Activated T-helper 2 cell treated with anti-CD3 and anti-CD28 coated beads, Interferon-gamma antibody, Interleukin-2, Interleukin-4, amounts not matched to agents 10 μg/mL and 5 μg/mL and 100 μg/mL, durations not matched to agents 14 hours and 24 hours and 36 hours (primary cell): ENCODE data around the gene PANK3. TPM values are rescaled to one million over a fixed set of nuclear protein-coding genes. Genes with fewer than 3 reads are reported as not detected.
"Not testable (repeated sequence)": the region's sequence is repeated elsewhere in the genome, so short reads cannot be mapped to it uniquely, and the experiment has no call there.

Source experiments
- DNase-seq: peaks from one replicate; pipeline ENCODE4 v3.0.0; 2021; ENCODE audit warnings: low spot score
- H3K27ac Mint-ChIP-seq: one replicate; pipeline ENCODE4 v1.8.0; 2021; ENCODE audit warnings: mixed read lengths
- H3K27me3 Mint-ChIP-seq: one replicate; pipeline ENCODE4 v1.8.0; 2021; ENCODE audit warnings: low read depth, mixed read lengths
- H3K36me3 Mint-ChIP-seq: one replicate; pipeline ENCODE4 v1.8.0; 2021; ENCODE audit warnings: low read depth, mixed read lengths
- H3K4me1 Mint-ChIP-seq: one replicate; pipeline ENCODE4 v1.8.0; 2021; ENCODE audit warnings: low read depth, mixed read lengths
- H3K4me3 Mint-ChIP-seq: one replicate; pipeline ENCODE4 v1.8.0; 2021; ENCODE audit warnings: low read depth, mild to moderate bottlenecking, moderate library complexity, mixed read lengths
- H3K9me3 Mint-ChIP-seq: one replicate; pipeline ENCODE4 v1.8.0; 2021; ENCODE audit warnings: mixed read lengths
- intact Hi-C: fragments of 100-400 bp; cut with micrococcal nuclease; formaldehyde crosslinking; loops from one replicate; pipeline ENCODE4 v1.15.1; 2023
- total RNA-seq: library from RNA; stranded (reverse); gene quantifications from 2 replicates; pipeline ENCODE4 v1.2.3, GENCODE V29; 2022

Gene PANK3
- total RNA-seq, 1 donor from 2014 or later = 74.5 TPM

DNA sequence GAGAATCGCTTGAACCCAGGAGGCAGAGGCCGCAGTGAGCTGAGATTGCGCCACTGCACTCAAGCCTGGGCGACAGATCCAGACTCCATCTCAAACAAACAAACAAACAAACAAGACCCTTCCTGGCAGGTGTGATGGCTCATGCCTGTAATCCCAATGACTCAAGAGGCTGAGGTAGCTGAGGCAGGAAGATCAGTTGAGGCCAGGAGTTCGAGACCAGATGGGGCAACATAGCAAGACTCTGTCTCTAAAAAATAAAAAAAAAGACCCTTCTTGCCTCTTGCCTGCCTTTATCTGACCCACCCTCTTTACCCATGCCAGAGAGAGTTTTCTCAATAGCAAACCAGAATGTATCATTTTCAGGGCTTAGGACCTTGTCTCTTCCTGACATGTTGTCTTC is 8.8 kb upstream of the PANK3 start:
- no peaks in the 10 kb centered on the region for H3K36me3 Mint-ChIP-seq
- H3K27ac Mint-ChIP-seq = no peak overlapping the region

DNA sequence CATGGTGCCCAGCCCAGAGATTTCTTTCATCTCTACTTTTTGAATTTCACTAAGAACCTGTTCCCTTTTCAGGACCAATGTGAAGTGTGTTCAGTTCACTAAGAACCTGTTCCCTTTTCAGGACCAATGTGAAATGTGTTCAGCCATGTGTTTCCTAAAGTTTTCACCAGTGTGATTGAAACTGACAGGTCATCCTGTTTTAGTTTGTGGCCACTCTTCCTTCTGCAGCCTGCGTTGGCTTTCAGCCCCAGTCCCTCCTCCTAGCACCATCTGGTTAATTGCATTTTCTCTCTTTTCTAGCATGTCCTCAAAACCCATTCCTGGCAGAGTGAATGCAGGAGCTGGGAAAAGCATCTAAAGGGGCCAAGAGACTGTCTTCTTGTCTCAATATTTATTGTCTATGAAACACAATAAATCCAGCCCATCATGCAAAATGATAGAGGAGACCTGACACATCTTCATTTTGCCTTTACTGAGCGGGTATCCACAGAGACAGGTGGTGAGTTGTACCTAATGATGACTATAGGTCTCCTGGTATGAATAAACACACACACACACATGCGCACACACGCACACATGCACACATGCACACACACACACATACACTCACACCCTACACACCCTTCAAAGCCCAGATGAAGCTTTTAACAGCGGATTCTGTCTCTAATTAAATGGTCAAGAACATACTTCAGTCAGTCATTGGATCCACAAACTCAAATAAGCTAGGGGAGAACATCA is 6.1 kb upstream of the PANK3 start:
- DNase-seq = no peak
- Mint-ChIP-seq H3K27ac (no peak overlapping the region), H3K27me3 (peaks cover 13% of the 10 kb centered on the region), H3K36me3 (peaks cover 3% of the 10 kb centered on the region), H3K4me3 (no peak overlapping the region), H3K9me3 (peaks cover 3% of the 10 kb centered on the region), H3K4me1 (peaks cover 10% of the 10 kb centered on the region)
- intact Hi-C loops = no loop called here

More for the DNA sequence above, 8.8 kb upstream of the PANK3 start:
- intact Hi-C loops = no loop called here
- Mint-ChIP-seq H3K4me1 (peaks cover 6% of the 10 kb centered on the region), H3K9me3 (no peaks in the 10 kb centered on the region), H3K4me3 (no peak overlapping the region), H3K27me3 (peaks cover 13% of the 10 kb centered on the region)
- no peak for DNase-seq

GRCh38 chr5:168583742-168584482 is 4.7 kb upstream of the PANK3 start:
- Mint-ChIP-seq H3K36me3 (peaks cover 3% of the 10 kb centered on the region), H3K4me3 (no peak overlapping the region), H3K4me1 (peaks cover 16% of the 10 kb centered on the region), H3K27me3 (peaks cover 13% of the 10 kb centered on the region), H3K9me3 (peaks cover 3% of the 10 kb centered on the region), H3K27ac (no peak overlapping the region)
- DNase-seq = no peak
- intact Hi-C loops = no loop called here

GRCh38 chr5:168580814-168581469 is 1.8 kb upstream of the PANK3 start:
- Mint-ChIP-seq H3K4me1 (peaks cover 27% of the 10 kb centered on the region), H3K36me3 (peaks cover 25% of the 10 kb centered on the region)
- H3K27me3 Mint-ChIP-seq, H3K27ac Mint-ChIP-seq, intact Hi-C loops, H3K9me3 Mint-ChIP-seq, H3K4me3 Mint-ChIP-seq, DNase-seq: not testable (repeated sequence)

GRCh38 chr5:168580227-168580508 is 1.0 kb upstream of the PANK3 start:
- peaks cover under 1% of the 10 kb centered on the region for H3K27me3 Mint-ChIP-seq
- H3K4me3 Mint-ChIP-seq = peak overlapping the region; percentile 77
- intact Hi-C loops = no loop called here
- peaks cover 31% of the 10 kb centered on the region for H3K4me1 Mint-ChIP-seq
- peaks cover 3% of the 10 kb centered on the region for H3K9me3 Mint-ChIP-seq
- peak overlapping the region; percentile 94 for H3K27ac Mint-ChIP-seq
- no peak for DNase-seq
- H3K36me3 Mint-ChIP-seq = peaks cover 33% of the 10 kb centered on the region

- Mint-ChIP-seq H3K27me3 (no peaks in the 10 kb centered on the region), H3K4me3 (peak overlapping the region; percentile 77), H3K27ac (peak overlapping the region; percentile 94), H3K9me3 (peaks cover 3% of the 10 kb centered on the region), H3K4me1 (peaks cover 32% of the 10 kb centered on the region), H3K36me3 (peaks cover 38% of the 10 kb centered on the region)
- peak; percentile 97 for DNase-seq
- intact Hi-C loops = loop anchor here (1.0 to 10.0 kb wide), 6 partner anchors 29 to 1751 kb away; partner anchors contain the start of genes RARS1 and SPDL1
Measured at GRCh38 chr5:168579488-168580226, 489 bp upstream of the PANK3 start.

DNA sequence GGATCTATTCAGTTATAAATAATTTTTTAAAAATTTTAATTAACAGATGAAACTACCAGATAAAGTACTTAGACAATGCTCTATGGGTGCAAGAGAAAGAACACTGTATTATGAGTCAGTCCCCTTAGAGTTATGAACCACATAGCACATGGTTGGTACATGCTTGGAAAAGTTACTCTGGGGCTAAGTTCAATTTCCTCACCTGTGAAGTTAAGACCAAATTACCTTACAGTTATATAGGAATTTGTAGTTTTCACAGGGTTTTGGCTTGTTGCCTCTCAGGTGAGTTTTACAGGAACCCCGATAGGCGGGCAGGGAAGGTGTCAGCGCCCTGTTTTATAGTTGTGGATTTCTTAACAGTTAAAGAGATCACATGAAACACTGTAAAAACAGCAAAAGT is 1.2 kb downstream of the PANK3 start:
- intact Hi-C loops = loop anchor here (2.0 to 10.0 kb wide), 4 partner anchors 31 to 1753 kb away; no protein-coding TSS in a partner anchor
- H3K27ac Mint-ChIP-seq = peak overlapping the region; percentile 87
- H3K4me3 Mint-ChIP-seq = peak overlapping the region; percentile 94
- no peak for DNase-seq
- H3K4me1 Mint-ChIP-seq = peaks cover 28% of the 10 kb centered on the region
- H3K36me3 Mint-ChIP-seq = peaks cover 52% of the 10 kb centered on the region
- H3K27me3 Mint-ChIP-seq = no peaks in the 10 kb centered on the region
- peaks cover 3% of the 10 kb centered on the region for H3K9me3 Mint-ChIP-seq

GRCh38 chr5:168575391-168576372 is 3.5 kb downstream of the PANK3 start:
- H3K36me3 Mint-ChIP-seq = peaks cover 63% of the 10 kb centered on the region
- no peaks in the 10 kb centered on the region for H3K9me3 Mint-ChIP-seq
- no peaks in the 10 kb centered on the region for H3K27me3 Mint-ChIP-seq
- H3K27ac Mint-ChIP-seq = peak overlapping the region; percentile 65
- DNase-seq = no peak
- H3K4me3 Mint-ChIP-seq = peak overlapping the region; percentile 39
- peaks cover 32% of the 10 kb centered on the region for H3K4me1 Mint-ChIP-seq
- intact Hi-C loops = loop anchor here (5.0 to 10.0 kb wide), 2 partner anchors 227 to 1079 kb away; no protein-coding TSS in a partner anchor

DNA sequence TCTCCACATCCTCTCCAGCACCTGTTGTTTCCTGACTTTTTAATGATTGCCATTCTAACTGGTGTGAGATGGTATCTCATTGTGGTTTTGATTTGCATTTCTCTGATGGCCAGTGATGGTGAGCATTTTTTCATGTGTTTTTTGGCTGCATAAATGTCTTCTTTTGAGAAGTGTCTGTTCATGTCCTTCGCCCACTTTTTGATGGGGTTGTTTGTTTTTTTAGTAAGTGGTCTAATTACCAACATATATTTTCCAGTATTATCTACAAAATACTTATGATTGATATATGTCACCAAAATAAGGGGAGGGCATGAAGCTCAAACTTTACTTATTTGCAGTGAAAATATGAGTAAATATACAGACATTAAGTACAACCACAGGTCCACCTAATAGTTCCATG is 5.0 kb downstream of the PANK3 start:
- H3K27me3 Mint-ChIP-seq, H3K4me3 Mint-ChIP-seq, DNase-seq, H3K9me3 Mint-ChIP-seq, H3K27ac Mint-ChIP-seq: not testable (repeated sequence)
- Mint-ChIP-seq H3K4me1 (peaks cover 24% of the 10 kb centered on the region), H3K36me3 (peaks cover 70% of the 10 kb centered on the region)
- intact Hi-C loops = loop anchor here (10.0 kb wide), 1 partner anchor 1081 kb away; no protein-coding TSS in a partner anchor

GRCh38 chr5:168573663-168574062 is 5.5 kb downstream of the PANK3 start:
- not testable (repeated sequence) for H3K4me3 Mint-ChIP-seq, DNase-seq, H3K27me3 Mint-ChIP-seq, H3K9me3 Mint-ChIP-seq, H3K27ac Mint-ChIP-seq
- H3K36me3 Mint-ChIP-seq = peaks cover 70% of the 10 kb centered on the region
- peaks cover 24% of the 10 kb centered on the region for H3K4me1 Mint-ChIP-seq
- intact Hi-C loops = loop anchor here (10.0 kb wide), 1 partner anchor 1081 kb away; no protein-coding TSS in a partner anchor

- peaks cover 15% of the 10 kb centered on the region for H3K4me1 Mint-ChIP-seq
- H3K4me3 Mint-ChIP-seq = no peak overlapping the region
- H3K27ac Mint-ChIP-seq = no peak overlapping the region
- intact Hi-C loops = loop anchor here (10.0 kb wide), 1 partner anchor 1084 kb away; no protein-coding TSS in a partner anchor
- no peaks in the 10 kb centered on the region for H3K27me3 Mint-ChIP-seq
- no peaks in the 10 kb centered on the region for H3K9me3 Mint-ChIP-seq
- H3K36me3 Mint-ChIP-seq = peaks cover 72% of the 10 kb centered on the region
- no peak for DNase-seq
Measured at GRCh38 chr5:168570490-168571328, 8.5 kb downstream of the PANK3 start.
